HCT116 (cell line): Measurements from ENCODE around the gene MPC1.

ENCODE experiments used
- CBX3 ChIP-seq: IDR thresholded peaks from 2 replicates; pipeline ENCODE4 v1.6.1; 2012; ENCODE audit warnings: low read depth
- CTCF ChIP-seq, 3 experiments: fragments of 200-600 bp in 1 of 3; sonication (generic) in 1 of 3; IDR thresholded peaks in 2 of 3; conservative IDR thresholded peaks in 1 of 3; 2 replicates each; pipeline ENCODE4 v1.5.1; 2012 to 2017; ENCODE audit warnings: low read depth in 2 of 3, low read length in 2 of 3, antibody characterized with exemption in 1 of 3, borderline replicate concordance in 1 of 3, control low read depth in 1 of 3, mild to moderate bottlenecking in 1 of 3, mixed read lengths in 1 of 3, mixed run types in 1 of 3, moderate library complexity in 1 of 3; ENCODE audit not compliant: insufficient read depth in 1 of 3
- EZH2 ChIP-seq: fragments of 200-600 bp; sonication (generic); IDR thresholded peaks from 2 replicates; pipeline ENCODE4 v1.6.1; 2017; ENCODE audit warnings: antibody characterized with exemption, mixed run types
- POLR2A ChIP-seq: IDR thresholded peaks from 2 replicates; pipeline ENCODE4 v1.7.0; 2011; ENCODE audit warnings: borderline replicate concordance; ENCODE audit not compliant: insufficient read depth, insufficient read length; ENCODE audit errors: extremely low read depth
- REST ChIP-seq: IDR thresholded peaks from 2 replicates; pipeline ENCODE4 v1.6.1; 2012; ENCODE audit warnings: low read depth
- SIN3A ChIP-seq: IDR thresholded peaks from 2 replicates; pipeline ENCODE4 v1.6.1; 2012; ENCODE audit warnings: low read depth
- TCF7L2 ChIP-seq: IDR thresholded peaks from 2 replicates; pipeline ENCODE4 v1.7.0; 2011; ENCODE audit warnings: borderline replicate concordance, inconsistent platforms; ENCODE audit not compliant: insufficient read depth, insufficient read length; ENCODE audit errors: extremely low read depth
- YY1 ChIP-seq: IDR thresholded peaks from 2 replicates; pipeline ENCODE4 v1.6.1; 2011; ENCODE audit warnings: low read length, low read depth, moderate library complexity, mild to moderate bottlenecking; ENCODE audit not compliant: insufficient replicate concordance; ENCODE audit errors: extremely low read depth
- ZNF274 ChIP-seq: fragments of 200-500 bp; sonication (Bioruptor generic); IDR thresholded peaks from 2 replicates; pipeline ENCODE4 v1.6.1; 2014; ENCODE audit warnings: mild to moderate bottlenecking, low read depth, low read length, inconsistent platforms

GRCh38 chr6:166354143-166354542 lies 28.6 kb downstream of the MPC1 start:
- TF ChIP-seq CBX3 (no peak), YY1 (no peak), POLR2A (no peak), REST (no peak), CTCF (IDR thresholded peaks at IDR 0.05 in 2 of 3, conservative IDR thresholded peaks at IDR 0.05 in 1 of 3; ENCODE audit: borderline replicate concordance in 1 of 3, insufficient read depth in 1 of 3, low read depth in 2 of 3, low read length in 2 of 3) (no peak), EZH2 (no peak), SIN3A (no peak), TCF7L2 (no peak), ZNF274 (no peak)
